H1 (cell line): ENCODE measurements around the gene SNX32. TPM values are rescaled to one million over a fixed set of nuclear protein-coding genes. Genes with fewer than 3 reads are reported as not detected.

Experiments
- polyA plus RNA-seq, 7 experiments: library from polyadenylated mRNA; depleted of rRNA in 3 of 7; stranded (reverse) in 5 of 7; unstranded in 2 of 7; fragments of >200 nt in 5 of 7; fragments of 200-250 nt in 2 of 7; gene quantifications; 1 replicate in 5 of 7; 2 replicates in 1 of 7; 4 replicates in 1 of 7; pipeline versions ENCODE4 v1.2.1 to v1.2.3, GENCODE V29; 2011 to 2013; ENCODE audit warnings: missing spikeins in 2 of 7, mixed read lengths in 2 of 7
- total RNA-seq: library from RNA; stranded (reverse); fragmentation: NEBNext Ultra II Directional; extraction: Animal tissue kit (Norgen Biotek cat#: 25700); gene quantifications from 2 replicates; pipeline ENCODE4 v1.2.1, GENCODE V29; 2021

Gene SNX32
- total and polyA plus RNA-seq, 2 of the 8 experiments (the other 6 are each of a cell fraction or from before 2014, with no cell fraction given): 0.76 to 2.2 TPM

Other genes with a start within 250 kb of the SNX32 start
- 0.42 and 1.0 TPM in 2 replicates for gene KCNK7, start 238.2 kb upstream of the SNX32 start, total RNA-seq
- 0.74 and 1.4 TPM in 2 replicates for gene KCNK7, start 238.2 kb upstream of the SNX32 start, polyA plus RNA-seq (2011; rRNA removed)
- 44.6 and 48.4 TPM in 2 replicates for gene MAP3K11, start 219.7 kb upstream of the SNX32 start, total RNA-seq
- 30.3 and 45.8 TPM in 2 replicates for gene MAP3K11, start 219.7 kb upstream of the SNX32 start, polyA plus RNA-seq (2011; rRNA removed)
- gene PCNX3, start 218.2 kb upstream of the SNX32 start, total RNA-seq: 38.8 and 39.4 TPM in 2 replicates
- 27.2 and 45.1 TPM in 2 replicates for gene PCNX3, start 218.2 kb upstream of the SNX32 start, polyA plus RNA-seq (2011; rRNA removed)
- 67.5 and 72.2 TPM in 2 replicates for gene SIPA1, start 195.9 kb upstream of the SNX32 start, total RNA-seq
- 35.3 and 59.2 TPM in 2 replicates for gene SIPA1, start 195.9 kb upstream of the SNX32 start, polyA plus RNA-seq (2011; rRNA removed)
- gene RELA, start 171.0 kb upstream of the SNX32 start, total RNA-seq: 25.5 and 27.5 TPM in 2 replicates
- gene RELA, start 171.0 kb upstream of the SNX32 start, polyA plus RNA-seq (2011; rRNA removed): 21.9 and 28.8 TPM in 2 replicates
- gene KAT5, start 121.7 kb upstream of the SNX32 start, total RNA-seq: 36.4 and 37.4 TPM in 2 replicates
- gene KAT5, start 121.7 kb upstream of the SNX32 start, polyA plus RNA-seq (2011; rRNA removed): 26.7 and 35.0 TPM in 2 replicates
- gene RNASEH2C, start 113.2 kb upstream of the SNX32 start, total RNA-seq: 37.9 and 40.2 TPM in 2 replicates
- 60.3 and 74.8 TPM in 2 replicates for gene RNASEH2C, start 113.2 kb upstream of the SNX32 start, polyA plus RNA-seq (2011; rRNA removed)
- gene AP5B1, start 53.0 kb upstream of the SNX32 start, total RNA-seq: 9.9 and 10.0 TPM in 2 replicates
- gene AP5B1, start 53.0 kb upstream of the SNX32 start, polyA plus RNA-seq (2011; rRNA removed): 7.6 and 10.3 TPM in 2 replicates
- gene OVOL1, start 46.9 kb upstream of the SNX32 start, total RNA-seq: 3.3 and 3.4 TPM in 2 replicates
- 2.6 and 3.3 TPM in 2 replicates for gene OVOL1, start 46.9 kb upstream of the SNX32 start, polyA plus RNA-seq (2011; rRNA removed)
- 1,252 and 1,270 TPM in 2 replicates for gene CFL1, start 24.2 kb downstream of the SNX32 start, total RNA-seq
- 1,365 and 1,809 TPM in 2 replicates for gene CFL1, start 24.2 kb downstream of the SNX32 start, polyA plus RNA-seq (2011; rRNA removed)
- gene MUS81, start 26.5 kb downstream of the SNX32 start, total RNA-seq: 30.2 and 36.0 TPM in 2 replicates
- 31.5 and 44.1 TPM in 2 replicates for gene MUS81, start 26.5 kb downstream of the SNX32 start, polyA plus RNA-seq (2011; rRNA removed)
- 8.8 and 9.7 TPM in 2 replicates for gene EFEMP2, start 38.8 kb downstream of the SNX32 start, total RNA-seq
- gene EFEMP2, start 38.8 kb downstream of the SNX32 start, polyA plus RNA-seq (2011; rRNA removed): 17.2 and 24.2 TPM in 2 replicates
- not detected in 2 replicates for gene CTSW, start 45.9 kb downstream of the SNX32 start, total RNA-seq
- not detected in 2 replicates for gene CTSW, start 45.9 kb downstream of the SNX32 start, polyA plus RNA-seq (2011; rRNA removed)
- 74.3 and 79.9 TPM in 2 replicates for gene FIBP, start 54.5 kb downstream of the SNX32 start, total RNA-seq
- gene FIBP, start 54.5 kb downstream of the SNX32 start, polyA plus RNA-seq (2011; rRNA removed): 173 and 184 TPM in 2 replicates
- gene CCDC85B, start 56.7 kb downstream of the SNX32 start, total RNA-seq: 30.8 and 33.3 TPM in 2 replicates
- 19.8 and 40.6 TPM in 2 replicates for gene CCDC85B, start 56.7 kb downstream of the SNX32 start, polyA plus RNA-seq (2011; rRNA removed)
- 6.3 and 7.5 TPM in 2 replicates for gene FOSL1, start 66.4 kb downstream of the SNX32 start, total RNA-seq
- gene FOSL1, start 66.4 kb downstream of the SNX32 start, polyA plus RNA-seq (2011; rRNA removed): 7.2 and 11.6 TPM in 2 replicates
- gene C11orf68, start 85.1 kb downstream of the SNX32 start, total RNA-seq: 24.0 and 24.1 TPM in 2 replicates
- 51.2 and 68.5 TPM in 2 replicates for gene C11orf68, start 85.1 kb downstream of the SNX32 start, polyA plus RNA-seq (2011; rRNA removed)
- 98.7 and 108 TPM in 2 replicates for gene DRAP1, start 85.5 kb downstream of the SNX32 start, total RNA-seq
- 62.5 and 81.2 TPM in 2 replicates for gene DRAP1, start 85.5 kb downstream of the SNX32 start, polyA plus RNA-seq (2011; rRNA removed)
- gene TSGA10IP, start 111.5 kb downstream of the SNX32 start, total RNA-seq: 1.3 and 1.9 TPM in 2 replicates
- gene TSGA10IP, start 111.5 kb downstream of the SNX32 start, polyA plus RNA-seq (2011; rRNA removed): 6.0 and 8.2 TPM in 2 replicates
- 46.1 and 48.5 TPM in 2 replicates for gene SART1, start 127.8 kb downstream of the SNX32 start, total RNA-seq
- gene SART1, start 127.8 kb downstream of the SNX32 start, polyA plus RNA-seq (2011; rRNA removed): 9.7 and 22.4 TPM in 2 replicates
- gene EIF1AD, start 168.2 kb downstream of the SNX32 start, total RNA-seq: 35.8 and 39.9 TPM in 2 replicates
- 29.5 and 32.6 TPM in 2 replicates for gene EIF1AD, start 168.2 kb downstream of the SNX32 start, polyA plus RNA-seq (2011; rRNA removed)
- 330 and 345 TPM in 2 replicates for gene BANF1, start 168.5 kb downstream of the SNX32 start, total RNA-seq
- 467 and 516 TPM in 2 replicates for gene BANF1, start 168.5 kb downstream of the SNX32 start, polyA plus RNA-seq (2011; rRNA removed)
- gene CST6, start 178.0 kb downstream of the SNX32 start, total RNA-seq: 1.6 and 1.8 TPM in 2 replicates
- gene CST6, start 178.0 kb downstream of the SNX32 start, polyA plus RNA-seq (2011; rRNA removed): 7.6 and 8.6 TPM in 2 replicates
- gene CATSPER1, start 192.5 kb downstream of the SNX32 start, total RNA-seq: not detected in 2 replicates
- not detected in 2 replicates for gene CATSPER1, start 192.5 kb downstream of the SNX32 start, polyA plus RNA-seq (2011; rRNA removed)
- 21.1 and 21.4 TPM in 2 replicates for gene GAL3ST3, start 215.2 kb downstream of the SNX32 start, total RNA-seq
- 21.1 and 35.0 TPM in 2 replicates for gene GAL3ST3, start 215.2 kb downstream of the SNX32 start, polyA plus RNA-seq (2011; rRNA removed)
- gene SF3B2, start 218.4 kb downstream of the SNX32 start, total RNA-seq: 231 and 237 TPM in 2 replicates
- 182 and 270 TPM in 2 replicates for gene SF3B2, start 218.4 kb downstream of the SNX32 start, polyA plus RNA-seq (2011; rRNA removed)
- gene PACS1, start 236.3 kb downstream of the SNX32 start, total RNA-seq: 34.4 and 36.0 TPM in 2 replicates
- gene PACS1, start 236.3 kb downstream of the SNX32 start, polyA plus RNA-seq (2011; rRNA removed): 11.5 and 20.4 TPM in 2 replicates